Amygdala (tissue), 56 donors: ENCODE results near the gene KIFC1.

Source experiments
- DNase-seq, 56 donors: peaks; one replicate each; lab custom pipeline; 2025; lab: John Stamatoyannopoulos, UW

The KIFC1 gene

DNA sequence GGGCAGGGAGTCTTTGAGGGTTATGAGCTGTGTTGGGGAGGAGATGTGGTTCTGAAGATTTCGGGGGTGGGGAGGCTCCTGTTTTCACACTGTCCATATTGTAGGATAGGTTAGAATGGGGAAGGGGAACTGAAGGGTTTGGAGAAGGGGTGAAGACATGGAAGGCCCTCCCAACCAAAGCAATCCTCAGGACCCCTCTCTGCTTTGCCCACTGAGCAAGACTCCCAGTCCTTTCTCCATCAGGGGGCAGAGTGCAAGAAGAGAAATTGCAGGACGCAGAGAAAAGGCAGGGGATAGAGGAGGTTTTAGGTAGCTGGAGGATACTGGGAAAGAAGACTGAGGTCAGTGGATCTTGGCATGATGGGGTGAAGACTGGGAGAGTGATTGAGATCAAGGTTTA lies 32.2 kb downstream of the KIFC1 start:
- DNase-seq = no peak

DNA sequence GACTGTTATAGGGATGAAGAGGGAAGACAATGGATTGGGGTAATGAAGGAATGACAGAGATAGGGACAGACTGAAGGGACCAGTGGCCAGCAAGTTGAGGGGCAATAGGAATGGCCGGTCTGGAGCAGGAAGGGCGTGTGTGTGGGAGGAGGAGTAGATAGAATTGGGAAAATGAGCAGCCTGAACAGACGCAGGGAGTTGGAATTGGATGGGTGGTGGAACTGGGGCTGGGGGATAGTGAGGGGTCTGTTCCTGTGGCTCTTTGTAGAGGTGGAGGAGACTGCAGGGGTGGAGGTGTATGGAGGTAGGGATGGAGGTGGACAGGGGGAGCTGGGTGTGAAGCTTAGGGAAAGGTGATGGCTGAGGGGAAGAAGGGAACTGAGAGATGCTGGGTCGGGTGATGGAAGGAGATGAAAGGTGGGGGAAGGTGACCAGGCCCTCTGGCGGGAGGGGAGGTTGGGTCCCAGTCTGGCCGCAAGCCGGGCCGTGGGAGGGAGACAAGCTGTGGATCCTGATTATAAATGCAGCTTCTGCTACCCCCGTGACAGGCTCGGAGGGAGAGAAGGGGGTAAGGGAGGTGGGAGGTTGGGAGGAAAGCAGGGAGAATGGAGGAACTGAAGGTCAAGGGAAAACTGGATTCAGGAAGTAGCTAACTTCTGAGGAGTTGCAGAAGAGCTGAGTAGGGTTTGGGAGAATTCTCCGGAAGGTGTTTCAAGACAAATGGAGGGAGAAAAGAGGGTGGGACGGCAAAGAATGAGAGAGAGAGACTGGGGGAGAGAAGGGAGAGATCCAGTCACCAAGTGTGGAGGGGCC lies 33.4 kb downstream of the KIFC1 start:
- DNase-seq = peak in 2 of 56 donors; percentile 13 to 33

DNA sequence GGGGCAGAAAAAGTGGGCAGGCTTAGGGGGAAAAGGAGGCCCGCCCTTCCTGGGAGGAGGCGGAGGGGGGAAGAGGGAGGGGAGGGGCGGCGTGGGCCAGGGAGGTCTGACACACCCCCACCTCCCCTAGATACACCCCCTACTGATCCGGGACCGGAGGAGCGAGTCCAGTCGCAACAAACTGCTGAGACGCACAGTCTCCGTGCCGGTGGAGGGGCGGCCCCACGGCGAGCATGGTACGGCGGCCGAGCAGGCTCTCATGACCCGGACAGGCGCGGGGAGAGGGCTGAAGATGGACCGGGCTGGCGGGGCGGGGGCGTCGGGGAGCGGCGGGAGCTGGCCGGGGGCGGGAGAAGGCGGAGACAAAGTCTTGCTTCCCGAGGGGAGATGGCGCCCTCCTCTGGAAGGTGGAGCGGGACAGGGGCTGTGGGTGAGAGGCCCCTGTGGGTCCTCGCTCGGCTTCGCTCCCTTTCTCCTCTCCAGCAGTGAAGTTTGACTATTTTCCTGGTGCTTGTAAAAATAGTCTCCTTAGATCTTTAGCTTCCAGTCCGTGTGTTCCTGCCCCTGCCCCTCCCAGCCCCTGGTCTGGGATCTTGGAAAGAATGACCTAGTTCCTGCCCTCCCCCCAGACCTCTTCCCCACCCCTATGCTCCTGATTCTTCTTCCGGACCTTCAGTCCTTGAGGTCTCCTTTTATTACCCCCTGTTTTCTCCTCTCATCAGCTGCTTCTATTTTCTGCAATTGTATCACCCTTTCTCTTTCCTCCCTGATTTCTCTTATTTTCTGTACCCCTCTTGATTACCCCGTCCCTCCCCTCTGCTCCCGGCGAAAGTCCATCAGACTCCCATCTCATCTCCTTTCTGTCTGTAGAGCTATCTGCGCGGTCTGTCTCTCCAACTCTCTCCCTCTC lies 34.3 kb downstream of the KIFC1 start:
- DNase-seq = peak in 54 of 56 donors; percentile 32 to 86 (median 70)

DNA sequence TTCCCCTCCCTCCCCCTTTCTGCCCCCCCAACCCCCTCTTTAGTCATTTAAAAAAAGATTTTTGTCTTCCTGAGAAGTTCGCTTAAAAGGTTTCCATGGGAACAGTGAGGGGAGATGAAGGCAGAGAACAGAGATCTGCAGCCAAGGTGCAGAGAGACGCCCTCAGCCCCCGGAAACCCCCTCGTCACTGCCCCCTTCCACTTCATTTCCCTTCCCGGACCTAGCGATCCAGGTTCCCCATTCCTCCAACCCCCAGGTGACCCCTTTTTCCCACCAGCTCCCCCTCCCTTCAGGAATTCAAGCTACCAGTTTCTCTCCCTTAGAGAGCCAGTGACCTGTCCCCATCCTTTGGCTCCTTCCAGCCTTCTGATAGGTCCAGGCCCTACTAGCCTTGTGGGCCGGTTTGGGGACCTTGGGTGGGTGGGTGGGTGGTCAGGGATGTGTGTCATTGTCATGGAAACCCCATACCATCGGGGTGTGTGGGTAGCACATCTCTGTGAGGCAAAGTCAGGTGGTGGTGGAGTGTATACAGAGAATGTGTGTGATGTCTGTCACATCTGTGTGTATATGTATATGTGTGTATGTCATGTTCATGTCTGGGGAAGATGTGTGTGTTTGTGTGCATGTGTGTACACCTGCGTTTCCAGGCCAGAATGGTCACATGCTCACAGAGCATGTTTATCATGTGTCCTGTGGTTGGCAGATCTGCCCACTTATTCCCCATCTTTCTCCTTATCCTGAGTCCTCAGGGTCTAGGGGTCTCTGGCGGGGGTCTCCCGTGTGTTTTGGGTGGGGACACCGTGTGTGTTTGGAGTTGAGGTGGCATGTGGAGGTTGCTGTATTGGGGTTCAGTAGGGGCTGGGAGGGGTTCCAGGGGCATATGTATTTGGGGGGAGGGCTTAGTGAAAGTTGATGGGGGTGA lies 35.2 kb downstream of the KIFC1 start:
- peak in 9 of 56 donors; percentile 25 to 55 (median 42) for DNase-seq

DNA sequence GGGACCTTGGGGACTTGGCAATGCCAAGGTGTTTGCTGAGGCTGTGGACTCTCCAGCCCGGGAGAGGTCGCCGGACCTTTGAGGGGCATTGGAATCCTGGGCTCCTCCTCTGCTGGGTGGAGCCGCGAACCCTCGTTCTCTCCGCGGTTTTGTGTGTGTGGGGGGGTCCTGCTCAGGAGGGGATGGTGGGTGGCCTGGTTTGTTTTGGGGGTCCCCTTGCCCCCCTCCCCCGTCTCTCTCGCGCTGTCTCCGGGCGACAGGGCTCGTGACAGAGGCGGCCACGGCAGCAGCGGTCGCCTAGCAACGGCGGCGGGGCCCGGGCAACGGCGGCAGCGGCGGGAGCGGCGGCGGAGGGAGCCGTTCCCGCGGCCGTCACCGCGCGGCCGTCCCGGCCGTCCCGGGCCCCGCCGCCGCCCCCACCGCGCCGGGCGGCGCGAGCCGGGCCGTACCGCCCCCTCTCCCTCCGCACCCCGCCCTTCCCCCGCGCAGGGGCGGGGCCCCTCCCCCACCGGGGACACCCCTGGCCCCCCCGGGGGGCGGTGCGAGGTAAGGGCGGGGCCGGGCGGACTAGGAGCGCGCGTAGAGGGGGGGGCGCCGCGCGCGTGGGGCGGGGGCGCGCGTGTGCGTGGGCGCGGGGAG lies 36.1 kb downstream of the KIFC1 start:
- peak in 38 of 56 donors; percentile 13 to 77 (median 36) for DNase-seq

DNA sequence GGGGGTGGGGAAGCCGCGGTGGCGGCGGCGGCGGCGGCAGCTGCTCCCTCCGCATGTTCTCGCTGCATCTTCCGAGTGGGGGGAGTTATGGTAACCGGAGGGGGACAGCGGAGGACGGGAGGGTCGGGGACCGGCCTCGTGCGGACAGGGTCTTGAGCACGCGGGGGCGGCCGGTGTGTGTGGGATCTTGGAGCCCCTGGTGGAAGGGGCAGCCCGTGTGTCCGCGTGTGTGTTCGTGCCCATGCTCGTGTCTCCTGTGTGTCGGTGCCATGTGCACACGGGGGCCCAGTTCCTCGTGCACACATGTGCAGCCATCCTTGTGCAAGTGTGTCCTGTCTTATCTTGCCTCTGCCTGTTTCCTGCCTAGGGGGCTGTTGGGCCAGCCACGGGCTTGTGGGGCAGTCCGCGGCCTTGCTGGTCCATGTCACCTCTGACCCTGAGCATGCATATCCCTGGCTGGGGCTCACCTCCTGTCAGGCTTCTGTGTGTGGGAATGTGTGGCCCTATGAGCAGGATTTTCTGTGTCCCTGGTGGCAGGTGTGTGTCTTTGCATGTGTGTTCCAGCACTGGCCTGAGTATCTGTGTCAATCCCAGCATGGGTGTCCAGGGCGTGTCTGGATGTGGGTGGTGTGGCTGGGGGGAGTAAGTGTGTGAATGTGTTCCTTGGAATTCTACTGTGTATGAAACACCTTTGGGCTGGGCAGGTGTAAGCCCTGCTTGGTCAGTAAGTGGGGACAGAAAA lies 36.8 kb downstream of the KIFC1 start:
- DNase-seq = peak in 3 of 56 donors; percentile 27 to 75 (median 40)

DNA sequence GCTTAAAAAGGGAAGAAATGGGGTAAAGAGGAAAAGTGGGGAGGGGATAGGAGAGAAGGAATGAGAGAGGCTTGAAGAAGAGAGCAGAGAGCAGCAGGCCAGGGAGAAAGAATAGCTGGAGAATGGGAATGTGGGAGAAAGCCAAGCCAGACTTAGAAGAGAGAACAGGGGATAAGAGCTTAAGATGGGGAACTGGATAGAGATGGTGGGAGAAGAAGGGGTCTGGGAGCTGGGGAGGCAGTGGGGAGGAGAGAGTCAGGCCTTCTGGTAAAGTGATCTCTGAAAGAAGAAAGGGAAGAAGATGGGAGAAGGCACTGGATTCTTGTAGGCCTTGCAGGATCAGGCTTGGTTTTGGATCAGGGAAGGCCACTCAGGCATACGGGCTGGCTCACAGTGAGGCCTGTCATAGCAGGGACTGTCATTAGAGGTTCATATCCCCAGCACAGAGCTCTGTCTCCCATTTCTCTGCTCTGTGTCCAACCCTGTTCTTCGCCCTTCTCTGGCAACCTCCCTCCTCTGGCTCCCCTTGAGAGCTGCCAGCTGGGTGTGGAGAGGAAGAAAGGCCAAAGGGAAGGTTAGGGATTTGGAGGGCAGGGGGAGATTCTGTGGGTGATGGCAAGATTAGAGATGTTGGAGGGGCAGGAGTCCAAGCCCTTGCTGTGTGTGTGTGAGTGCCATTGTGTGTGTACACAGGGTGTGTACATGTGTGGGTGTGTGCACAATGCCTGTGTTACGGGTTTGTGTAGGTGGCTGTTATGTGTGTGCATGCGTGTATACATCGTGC lies 37.5 kb downstream of the KIFC1 start:
- peak in 1 of 56 donors; percentile 27 for DNase-seq

DNA sequence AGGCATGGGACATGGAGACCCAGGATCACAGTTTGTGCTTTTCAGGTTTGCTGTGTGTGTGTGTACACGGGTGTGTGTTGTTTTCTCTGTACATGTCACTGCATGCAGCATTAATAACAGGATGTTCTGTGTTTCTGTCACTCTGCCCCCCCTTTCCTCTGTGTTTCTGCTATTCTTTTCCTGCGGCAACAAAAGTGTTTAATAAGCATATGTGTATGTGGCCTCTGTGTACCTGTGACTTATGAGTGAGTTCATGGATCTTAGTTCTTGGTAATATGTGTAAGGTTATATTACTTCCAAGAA lies 38.1 kb downstream of the KIFC1 start:
- no peak for DNase-seq

DNA sequence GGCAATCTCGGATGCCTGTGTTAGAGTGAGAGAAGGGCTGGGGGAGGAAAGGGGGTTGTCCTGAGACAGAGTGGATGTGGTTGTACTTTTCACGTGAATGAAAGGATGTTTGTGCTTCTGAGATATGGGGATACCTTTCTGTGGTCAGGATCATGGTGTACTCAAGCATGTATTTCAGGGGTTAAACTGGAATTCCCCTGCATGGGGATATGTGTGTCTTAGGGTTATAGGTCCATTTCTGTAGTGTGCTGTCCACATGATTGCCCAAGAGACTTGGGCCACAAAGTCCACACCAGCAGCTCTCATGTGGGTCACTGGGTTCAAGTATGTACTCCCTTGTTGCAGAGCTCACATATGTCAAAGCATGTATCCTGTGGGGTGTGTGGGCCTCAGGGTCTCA lies 38.7 kb downstream of the KIFC1 start:
- DNase-seq = no peak

DNA sequence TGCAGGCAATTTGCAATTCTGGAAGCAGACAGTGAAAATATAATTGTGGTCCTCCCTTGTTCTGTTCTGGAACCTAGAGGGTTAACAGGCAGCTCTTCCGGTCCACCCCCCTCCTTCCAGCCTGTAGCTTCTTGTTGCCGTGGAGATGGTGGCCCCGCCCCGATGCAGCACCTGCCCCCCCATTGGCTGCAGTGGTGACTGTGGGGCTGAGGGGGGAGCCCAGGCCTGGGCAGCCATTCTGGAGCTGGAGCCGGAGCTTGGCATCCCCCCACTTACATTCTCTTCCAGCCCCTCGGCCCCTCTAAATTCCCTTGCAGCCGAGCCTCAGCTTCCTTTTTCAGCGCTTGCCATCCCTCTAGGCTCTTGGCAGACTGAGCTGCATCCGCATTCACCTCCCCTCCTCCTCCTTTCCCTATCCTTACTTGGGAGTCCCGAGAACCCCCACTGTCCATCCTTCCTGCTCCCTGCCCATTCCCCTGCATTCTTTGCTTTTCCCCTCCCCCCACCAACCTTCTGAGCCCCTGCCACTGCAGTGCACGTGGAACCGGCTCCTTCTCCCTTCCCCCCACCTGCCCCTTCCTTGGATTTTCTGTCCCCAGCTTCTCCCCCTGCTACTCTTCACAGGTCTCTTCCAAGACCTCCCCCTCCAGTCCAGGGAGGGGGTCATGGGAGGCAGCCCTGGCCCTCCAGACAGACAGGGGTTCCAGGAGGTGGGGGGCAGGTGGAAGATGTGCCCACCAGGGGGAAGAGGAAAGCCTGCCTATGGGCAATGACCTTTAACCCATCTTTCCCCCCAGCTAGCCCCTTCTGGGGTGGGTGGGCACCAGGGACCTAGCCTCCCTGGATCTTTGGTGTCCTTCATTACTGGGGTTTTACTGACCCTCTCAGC lies 39.6 kb downstream of the KIFC1 start:
- DNase-seq = peak in 54 of 56 donors; percentile 16 to 91 (median 77)

DNA sequence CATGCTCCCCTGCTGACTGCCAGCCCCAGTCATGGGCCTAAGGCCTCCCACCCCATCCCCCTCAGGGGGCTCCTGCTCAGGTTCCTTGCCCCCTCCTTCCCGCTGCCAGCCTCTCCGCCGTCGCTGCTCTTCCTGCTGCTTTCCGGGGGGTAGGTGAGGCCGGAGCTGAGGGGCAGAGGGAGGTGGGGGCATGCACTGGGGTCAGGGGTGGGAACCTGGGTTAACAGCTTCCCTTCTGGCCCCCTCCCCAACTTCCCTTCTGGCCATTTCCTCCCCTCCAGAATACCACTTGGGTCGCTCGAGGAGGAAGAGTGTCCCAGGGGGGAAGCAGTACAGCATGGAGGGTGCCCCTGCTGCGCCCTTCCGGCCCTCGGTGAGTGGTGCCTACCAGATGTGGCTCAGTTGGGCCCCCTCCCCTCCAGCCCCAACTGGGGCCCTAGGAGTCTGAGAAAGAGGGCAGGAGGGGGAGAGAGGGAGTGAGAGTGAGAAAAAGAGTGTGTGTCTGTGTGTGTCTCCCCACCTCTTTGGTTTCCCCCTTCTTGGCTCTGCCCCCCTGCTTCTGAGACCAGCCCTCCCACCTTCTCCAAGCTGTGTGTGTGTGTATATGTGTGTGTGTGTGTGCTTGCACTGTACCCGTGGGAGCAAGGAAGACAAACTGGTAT lies 40.4 kb downstream of the KIFC1 start:
- no peak for DNase-seq

DNA sequence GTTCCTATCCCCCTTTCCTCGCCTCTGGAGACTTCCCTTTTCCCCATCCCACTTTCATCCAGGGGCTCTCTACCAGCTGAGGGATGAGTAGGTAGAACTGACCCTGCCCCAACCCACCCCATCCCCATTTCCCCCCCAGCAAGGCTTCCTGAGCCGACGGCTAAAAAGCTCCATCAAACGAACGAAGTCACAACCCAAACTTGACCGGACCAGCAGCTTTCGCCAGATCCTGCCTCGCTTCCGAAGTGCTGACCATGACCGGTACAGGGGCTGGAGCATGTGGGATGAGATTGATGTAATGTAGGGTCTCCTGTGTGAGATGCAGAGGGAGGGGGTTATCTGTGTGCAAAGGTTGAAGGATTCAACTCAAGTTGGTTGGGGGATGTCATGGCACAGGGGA lies 40.9 kb downstream of the KIFC1 start:
- no peak for DNase-seq

DNA sequence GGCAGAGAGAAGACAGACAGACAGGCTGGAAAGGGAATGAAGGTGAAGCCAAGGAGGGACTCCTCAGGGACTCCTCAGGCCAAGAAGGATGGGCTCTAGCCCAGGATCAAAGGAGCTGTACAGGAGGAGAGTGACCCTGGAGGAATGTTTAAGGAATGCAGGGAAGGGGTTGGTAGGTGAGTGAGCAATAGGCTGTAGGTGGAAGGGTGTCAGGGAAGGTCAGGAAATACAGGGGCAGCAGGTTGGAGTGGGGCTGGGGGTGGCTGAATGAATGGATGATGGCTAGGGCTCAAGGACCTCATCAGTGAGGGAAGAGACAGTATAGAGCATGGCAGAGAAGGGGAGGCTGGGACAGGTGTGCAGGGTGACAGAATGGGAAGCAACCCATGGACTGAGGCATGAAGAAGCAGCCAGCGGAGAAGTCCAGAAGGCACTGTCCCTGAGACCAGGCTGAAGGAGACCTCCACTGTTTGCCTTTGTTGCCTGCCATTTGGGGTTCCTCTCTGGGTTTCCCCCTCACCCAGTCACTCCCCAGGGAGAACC lies 41.4 kb downstream of the KIFC1 start:
- DNase-seq = no peak

DNA sequence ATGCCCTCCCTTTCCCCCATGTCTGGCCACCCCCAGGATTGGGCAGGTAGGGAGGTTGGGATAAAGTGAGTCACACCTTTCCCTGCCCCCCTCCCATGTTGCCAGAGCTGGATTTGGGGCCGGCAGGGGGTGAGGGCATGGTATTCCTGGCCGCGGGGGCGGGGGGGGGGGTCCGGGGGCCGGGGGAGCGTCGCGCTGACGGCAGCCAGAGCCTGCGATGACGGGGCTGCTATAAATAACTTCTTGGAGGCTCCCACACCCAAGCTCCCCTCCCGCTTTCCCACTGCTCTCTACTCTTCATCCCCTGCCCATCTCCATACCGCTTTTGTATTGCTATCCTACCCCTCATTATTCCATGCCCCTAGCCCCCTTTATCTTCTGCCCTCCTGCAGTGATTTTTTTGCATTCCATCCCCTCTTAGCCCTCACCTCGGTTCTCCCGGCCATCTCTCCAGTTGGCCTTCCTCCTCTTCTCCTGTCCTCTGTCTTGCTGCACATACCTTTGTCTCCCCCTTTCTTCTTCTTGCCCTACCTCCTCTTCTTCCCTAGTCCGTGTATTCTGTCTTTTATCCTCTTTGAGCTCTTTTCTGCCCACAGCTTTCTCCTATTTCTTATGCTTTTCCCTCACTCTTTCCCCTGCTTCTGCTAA lies 42.0 kb downstream of the KIFC1 start:
- no peak for DNase-seq

DNA sequence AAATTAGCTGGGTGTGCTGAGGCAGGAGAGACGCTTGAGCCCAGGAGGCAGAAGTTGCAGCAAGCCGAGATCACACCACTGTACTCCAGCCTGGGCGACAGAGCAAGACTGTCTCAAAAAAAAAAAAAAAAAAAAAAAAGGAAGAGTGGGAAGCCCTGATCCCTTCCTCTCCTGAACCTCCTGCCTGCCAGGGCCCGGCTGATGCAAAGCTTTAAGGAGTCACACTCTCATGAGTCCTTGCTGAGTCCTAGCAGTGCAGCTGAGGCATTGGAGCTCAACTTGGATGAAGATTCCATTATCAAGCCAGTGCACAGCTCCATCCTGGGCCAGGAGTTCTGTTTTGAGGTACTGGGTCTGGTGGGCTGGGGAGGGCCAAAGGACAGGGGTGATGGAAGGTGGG lies 43.3 kb downstream of the KIFC1 start:
- DNase-seq = no peak

DNA sequence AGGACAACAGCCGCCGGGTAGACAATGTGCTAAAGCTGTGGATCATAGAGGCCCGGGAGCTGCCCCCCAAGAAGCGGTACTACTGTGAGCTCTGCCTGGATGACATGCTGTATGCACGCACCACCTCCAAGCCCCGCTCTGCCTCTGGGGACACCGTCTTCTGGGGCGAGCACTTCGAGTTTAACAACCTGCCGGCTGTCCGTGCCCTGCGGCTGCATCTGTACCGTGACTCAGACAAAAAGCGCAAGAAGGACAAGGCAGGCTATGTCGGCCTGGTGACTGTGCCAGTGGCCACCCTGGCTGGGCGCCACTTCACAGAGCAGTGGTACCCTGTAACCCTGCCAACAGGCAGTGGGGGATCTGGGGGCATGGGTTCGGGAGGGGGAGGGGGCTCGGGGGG lies 46.0 kb downstream of the KIFC1 start:
- no peak for DNase-seq
